ENCODE measurements around the gene NUP43. TPM values are rescaled to one million over a fixed set of nuclear protein-coding genes. Genes with fewer than 3 reads are reported as not detected.
"Not testable (repeated sequence)": the region's sequence is repeated elsewhere in the genome, so short reads cannot be mapped to it uniquely, and the experiment has no call there.

Gene NUP43
- total and polyA plus RNA-seq, 2 experiments from 2014 or later: 14.1 to 55.8 TPM

DNA sequence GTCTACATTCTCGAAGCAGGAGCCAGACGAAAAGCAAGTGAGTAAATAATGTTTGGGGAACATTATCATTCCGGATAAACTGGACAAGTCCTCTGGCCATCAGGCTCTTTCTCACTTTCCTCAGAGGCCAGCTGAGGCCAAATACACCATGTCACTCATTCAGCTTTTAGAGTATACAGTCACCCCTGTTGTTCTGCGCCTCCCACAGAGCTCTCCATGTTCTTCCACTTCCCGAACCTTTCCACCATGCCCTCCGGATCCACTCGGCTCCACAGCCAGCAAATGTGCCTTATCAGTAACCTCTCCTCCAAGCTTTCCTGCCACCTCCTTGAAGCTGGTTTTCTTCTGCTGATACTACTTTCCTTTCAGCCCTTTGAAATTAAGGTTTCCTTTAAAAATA is 60.1 kb downstream of the NUP43 start:
- TF ChIP-seq, protein P1, sequence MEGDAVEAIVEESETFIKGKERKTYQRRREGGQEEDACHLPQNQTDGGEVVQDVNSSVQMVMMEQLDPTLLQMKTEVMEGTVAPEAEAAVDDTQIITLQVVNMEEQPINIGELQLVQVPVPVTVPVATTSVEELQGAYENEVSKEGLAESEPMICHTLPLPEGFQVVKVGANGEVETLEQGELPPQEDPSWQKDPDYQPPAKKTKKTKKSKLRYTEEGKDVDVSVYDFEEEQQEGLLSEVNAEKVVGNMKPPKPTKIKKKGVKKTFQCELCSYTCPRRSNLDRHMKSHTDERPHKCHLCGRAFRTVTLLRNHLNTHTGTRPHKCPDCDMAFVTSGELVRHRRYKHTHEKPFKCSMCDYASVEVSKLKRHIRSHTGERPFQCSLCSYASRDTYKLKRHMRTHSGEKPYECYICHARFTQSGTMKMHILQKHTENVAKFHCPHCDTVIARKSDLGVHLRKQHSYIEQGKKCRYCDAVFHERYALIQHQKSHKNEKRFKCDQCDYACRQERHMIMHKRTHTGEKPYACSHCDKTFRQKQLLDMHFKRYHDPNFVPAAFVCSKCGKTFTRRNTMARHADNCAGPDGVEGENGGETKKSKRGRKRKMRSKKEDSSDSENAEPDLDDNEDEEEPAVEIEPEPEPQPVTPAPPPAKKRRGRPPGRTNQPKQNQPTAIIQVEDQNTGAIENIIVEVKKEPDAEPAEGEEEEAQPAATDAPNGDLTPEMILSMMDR (IDR thresholded peaks at IDR 0.05; ENCODE audit: low read depth, low read length): no peak
- peak overlapping the region; percentile 45 for H3K27ac ChIP-seq
- no peak overlapping the region for H3K4me3 ChIP-seq
- H3K27me3 ChIP-seq: no peaks in the 10 kb centered on the region
- peaks cover 5% of the 10 kb centered on the region for H3K4me1 ChIP-seq (ENCODE audit: low read depth)
- no peaks in the 10 kb centered on the region for H3K9me3 ChIP-seq (ENCODE audit: low read depth)
- H3K36me3 ChIP-seq: peaks cover 19% of the 10 kb centered on the region
- DNase-seq (ENCODE audit: low read depth in 1 of 2, low spot score in 1 of 2): no peak

DNA sequence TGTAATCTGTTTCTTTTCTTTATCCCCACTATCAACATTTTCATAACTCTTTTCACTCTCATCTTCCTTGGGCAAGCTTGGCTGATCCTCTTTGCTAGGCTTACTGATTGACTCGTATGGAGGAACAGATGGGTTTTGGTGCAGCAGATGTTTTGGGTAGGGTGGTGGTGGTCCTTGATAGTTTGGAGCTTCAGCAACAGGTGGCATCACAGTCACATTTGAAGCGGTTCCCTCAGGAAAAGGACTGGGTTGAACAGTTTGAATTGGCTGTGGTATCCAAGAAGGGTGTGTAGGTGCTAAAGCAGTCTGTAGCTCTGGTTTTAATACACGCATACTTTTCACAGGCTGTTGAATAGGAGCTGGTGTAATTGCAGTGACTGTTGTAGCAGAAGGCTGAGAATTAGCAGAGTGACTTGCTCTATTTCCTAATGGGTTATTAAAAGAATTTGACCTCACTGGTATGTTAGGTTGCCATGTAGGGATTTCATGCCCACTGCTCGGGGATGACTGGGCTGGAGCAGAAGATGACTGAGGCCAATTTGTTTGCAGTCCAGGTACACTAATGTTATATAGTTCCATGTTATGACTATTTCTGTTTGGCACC is 63.0 kb downstream of the NUP43 start:
- peak overlapping the region; percentile 53 for H3K27ac ChIP-seq
- H3K36me3 ChIP-seq: peaks cover 22% of the 10 kb centered on the region

DNA sequence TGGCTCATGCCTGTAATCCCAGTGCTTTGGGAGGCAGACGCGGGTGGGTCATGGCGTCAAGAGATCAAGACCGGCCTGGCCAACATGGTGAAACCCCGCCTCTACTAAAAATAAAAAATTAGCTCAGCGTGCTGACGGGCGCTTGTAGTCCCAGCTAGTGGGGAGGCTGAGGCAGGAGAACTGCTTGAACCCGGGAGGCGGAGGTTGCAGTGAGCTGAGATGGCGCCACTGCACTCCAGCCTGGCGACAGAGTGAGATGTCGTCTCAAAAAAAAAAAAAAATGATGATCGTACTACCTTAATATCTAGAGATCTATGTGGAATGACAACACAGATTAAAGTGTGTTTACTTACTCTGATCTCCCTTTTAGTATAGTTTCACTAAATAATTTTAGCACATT is 64.5 kb downstream of the NUP43 start:
- peaks cover 23% of the 10 kb centered on the region for H3K36me3 ChIP-seq
- H3K27me3 ChIP-seq; H3K4me3 ChIP-seq; DNase-seq (ENCODE audit: low read depth in 1 of 2, low spot score in 1 of 2); H3K27ac ChIP-seq; H3K4me1 ChIP-seq (ENCODE audit: low read depth); H3K9me3 ChIP-seq (ENCODE audit: low read depth): not testable (repeated sequence)

More for the DNA sequence above, 63.0 kb downstream of the NUP43 start:
- Histone ChIP-seq H3K4me1 (ENCODE audit: low read depth) (peaks cover 9% of the 10 kb centered on the region), H3K4me3 (no peak overlapping the region), H3K27me3 (no peaks in the 10 kb centered on the region), H3K9me3 (ENCODE audit: low read depth) (no peaks in the 10 kb centered on the region)
- DNase-seq (ENCODE audit: low read depth in 1 of 2, low spot score in 1 of 2): no peak
- TF ChIP-seq, protein P1 (IDR thresholded peaks at IDR 0.05; ENCODE audit: low read depth, low read length): no peak

DNA sequence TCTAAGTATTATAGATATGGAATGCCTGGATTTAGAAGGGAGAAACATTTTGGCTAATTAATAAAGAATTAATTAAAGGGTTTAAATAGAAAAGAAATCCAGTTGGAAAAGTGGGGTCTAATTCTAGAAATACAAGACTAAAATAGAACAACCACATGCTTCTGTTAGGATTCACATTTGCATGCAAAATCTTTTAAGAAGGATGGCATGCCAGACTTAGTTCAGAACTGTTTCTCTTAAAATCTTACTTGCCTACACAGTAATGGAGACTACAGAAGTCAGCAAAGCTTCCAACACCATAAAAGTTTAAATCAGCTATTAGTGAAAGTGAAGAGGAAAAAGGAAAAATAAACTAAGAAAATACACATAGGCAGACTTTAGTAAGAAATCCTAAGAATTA is 65.1 kb downstream of the NUP43 start:
- no peak overlapping the region for H3K4me3 ChIP-seq
- DNase-seq (ENCODE audit: low read depth in 1 of 2, low spot score in 1 of 2): no peak
- H3K4me1 ChIP-seq (ENCODE audit: low read depth): peaks cover 9% of the 10 kb centered on the region
- TF ChIP-seq, protein P1 (IDR thresholded peaks at IDR 0.05; ENCODE audit: low read depth, low read length): no peak
- no peaks in the 10 kb centered on the region for H3K9me3 ChIP-seq (ENCODE audit: low read depth)
- peaks cover 26% of the 10 kb centered on the region for H3K36me3 ChIP-seq
- H3K27me3 ChIP-seq: no peaks in the 10 kb centered on the region
- peak overlapping the region; percentile 62 for H3K27ac ChIP-seq

DNA sequence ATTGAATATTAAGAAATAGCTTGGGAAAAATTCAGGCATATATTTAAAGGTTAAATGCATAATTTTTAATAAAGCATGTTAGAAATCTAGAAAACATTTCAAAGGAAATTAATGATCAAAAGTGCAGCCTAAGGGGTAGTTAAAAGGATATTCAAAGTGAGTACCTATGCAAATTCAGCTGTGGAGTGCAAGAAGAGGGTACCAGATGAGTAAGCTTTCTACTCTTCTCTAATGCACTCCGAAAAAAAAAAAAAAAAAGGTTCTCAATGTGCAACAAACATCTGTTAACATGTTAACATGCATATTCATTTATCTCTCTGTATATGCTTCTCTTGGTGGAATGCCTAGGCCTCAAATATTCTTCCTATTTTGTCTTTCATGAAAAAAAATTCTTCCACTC is 65.8 kb downstream of the NUP43 start:
- Histone ChIP-seq H3K4me1 (ENCODE audit: low read depth) (peaks cover 9% of the 10 kb centered on the region), H3K27ac (peak overlapping the region; percentile 62), H3K27me3 (no peaks in the 10 kb centered on the region), H3K9me3 (ENCODE audit: low read depth) (no peaks in the 10 kb centered on the region), H3K4me3 (no peak overlapping the region), H3K36me3 (peaks cover 32% of the 10 kb centered on the region)
- no peak for DNase-seq (ENCODE audit: low read depth in 1 of 2, low spot score in 1 of 2)
- TF ChIP-seq, protein P1 (IDR thresholded peaks at IDR 0.05; ENCODE audit: low read depth, low read length): no peak

Other genes with a start within 250 kb of the NUP43 start
- 23.0 and 33.1 TPM in 2 replicates for gene PPIL4, start 200.5 kb downstream of the NUP43 start, total RNA-seq
- gene PPIL4, start 200.5 kb downstream of the NUP43 start, polyA plus RNA-seq: 29.5 and 41.8 TPM in 2 replicates
- 33.0 and 35.8 TPM in 2 replicates for gene GINM1, start 180.2 kb downstream of the NUP43 start, total RNA-seq
- 50.4 and 68.9 TPM in 2 replicates for gene GINM1, start 180.2 kb downstream of the NUP43 start, polyA plus RNA-seq
- 11.5 and 16.1 TPM in 2 replicates for gene KATNA1, start 97.8 kb downstream of the NUP43 start, total RNA-seq
- 22.5 and 34.9 TPM in 2 replicates for gene KATNA1, start 97.8 kb downstream of the NUP43 start, polyA plus RNA-seq
- gene LATS1, start 28.4 kb downstream of the NUP43 start, total RNA-seq: 9.9 and 13.2 TPM in 2 replicates
- gene LATS1, start 28.4 kb downstream of the NUP43 start, polyA plus RNA-seq: 7.2 and 11.3 TPM in 2 replicates
- gene PCMT1, start 3.2 kb upstream of the NUP43 start, total RNA-seq: 137 and 197 TPM in 2 replicates
- gene PCMT1, start 3.2 kb upstream of the NUP43 start, polyA plus RNA-seq: 178 and 189 TPM in 2 replicates
- gene LRP11, start 117.8 kb upstream of the NUP43 start, total RNA-seq: 11.3 and 11.9 TPM in 2 replicates
- gene LRP11, start 117.8 kb upstream of the NUP43 start, polyA plus RNA-seq: 10.8 and 17.7 TPM in 2 replicates
- gene RAET1E, start 151.6 kb upstream of the NUP43 start, total RNA-seq: not detected in 2 replicates
- not detected in 2 replicates for gene RAET1E, start 151.6 kb upstream of the NUP43 start, polyA plus RNA-seq
- gene RAET1G, start 176.6 kb upstream of the NUP43 start, total RNA-seq: not detected in 2 replicates
- not detected in 2 replicates for gene RAET1G, start 176.6 kb upstream of the NUP43 start, polyA plus RNA-seq
- gene ULBP2, start 195.5 kb upstream of the NUP43 start, total RNA-seq: not detected in 2 replicates
- not detected in 2 replicates for gene ULBP2, start 195.5 kb upstream of the NUP43 start, polyA plus RNA-seq
- 0.04 TPM in 1 of 2 replicates, not detected in the other for gene ULBP1, start 217.4 kb upstream of the NUP43 start, total RNA-seq
- gene ULBP1, start 217.4 kb upstream of the NUP43 start, polyA plus RNA-seq: not detected in 2 replicates